HCT116 (cell line): ENCODE results near the gene CRYGC. TPM values are rescaled to one million over a fixed set of nuclear protein-coding genes. Genes with fewer than 3 reads are reported as not detected.

Source experiments
- ATAC-seq: fragments of 200-7000 bp; cut with Tn5 transposase; 2 replicates; pipeline ENCODE4 v1.9.1; 2020; ENCODE audit warnings: mild to moderate bottlenecking, moderate library complexity
- BruUV-seq: library from RNA; stranded (reverse); fragments of 400-500 nt; replicated peaks from 2 replicates; lab custom pipeline; 2021; lab: Mats Ljungman, UMichigan
- CTCF ChIA-PET: fragments of 300-600 bp; sonication (Branson Sonifier 250); formaldehyde crosslinking; loops from one replicate; lab custom pipeline; 2021; ENCODE audit warnings: antibody characterized with exemption; lab: Charles Lee
- POLR2A ChIA-PET: fragments of 300-600, 350-600 bp; sonication (Branson Sonifier 250); formaldehyde crosslinking; loops from one replicate; lab custom pipeline; 2021; ENCODE audit warnings: antibody characterized with exemption; lab: Charles Lee
- RAD21 ChIA-PET, 2 experiments: fragments of 300-600 bp; sonication (Branson Sonifier 250); formaldehyde crosslinking; loops; one replicate each; lab custom pipeline; 2023; ENCODE audit warnings: low total read pairs in 2 of 2; ENCODE audit not compliant: uncharacterized antibody in 2 of 2, unreplicated experiment in 2 of 2, low non-redundant PET in 1 of 2; lab: Charles Lee
- DNase-seq: peaks from one replicate; pipeline ENCODE4 v3.0.0-alpha.2; 2010; ENCODE audit warnings: low read depth, low spot score
- H2AFZ ChIP-seq: fragments of 200-600 bp; shearing (Covaris generic), sonication (generic); 2 replicates; pipeline ENCODE4 v1.6.1; 2017; ENCODE audit warnings: low read depth, mixed run types, mixed read lengths, antibody characterized with exemption, low read length; ENCODE audit not compliant: poor library complexity, severe bottlenecking
- H3K27ac ChIP-seq: 2 replicates; pipeline ENCODE4 v1.5.1; 2012; ENCODE audit warnings: low read depth, low read length
- H3K27me3 ChIP-seq: fragments of 200-600 bp; sonication (generic); 2 replicates; pipeline ENCODE4 v1.6.1; 2016; ENCODE audit warnings: mixed run types, low read length, mixed read lengths; ENCODE audit not compliant: insufficient read depth
- H3K36me3 ChIP-seq, 2 experiments: fragments of 200-500 bp in 1 of 2; fragments of 200-600 bp in 1 of 2; sonication (Bioruptor generic) in 1 of 2; sonication (generic) in 1 of 2; 2 replicates each; pipeline versions ENCODE4 v1.5.1 to v1.6.1; 2014 to 2016; ENCODE audit warnings: low read length in 2 of 2, inconsistent platforms in 1 of 2, mixed read lengths in 1 of 2, mixed run types in 1 of 2; ENCODE audit not compliant: insufficient read depth in 2 of 2, control insufficient read depth in 1 of 2
- H3K4me1 ChIP-seq, 2 experiments: fragments of 200-600 bp in 1 of 2; sonication (generic) in 1 of 2; 2 replicates each; pipeline versions ENCODE4 v1.5.1 to v1.6.1; 2012 to 2017; ENCODE audit warnings: low read length in 2 of 2, inconsistent platforms in 1 of 2, mild to moderate bottlenecking in 1 of 2, mixed read lengths in 1 of 2, mixed run types in 1 of 2, moderate library complexity in 1 of 2; ENCODE audit not compliant: insufficient read depth in 2 of 2, control insufficient read depth in 1 of 2
- H3K4me2 ChIP-seq: fragments of 200-600 bp; sonication (generic); 2 replicates; pipeline ENCODE4 v1.6.1; 2017; ENCODE audit warnings: mixed run types, low read length, mixed read lengths
- H3K4me3 ChIP-seq, 2 experiments: fragments of 200-600 bp in 1 of 2; sonication (generic) in 1 of 2; replicated peaks in 1 of 2; 2 replicates each; pipeline ENCODE4 v1.5.1; 2011 to 2016; ENCODE audit warnings: low read length in 2 of 2, control low read depth in 1 of 2, low read depth in 1 of 2, mild to moderate bottlenecking in 1 of 2, mixed read lengths in 1 of 2, mixed run types in 1 of 2
- H3K79me2 ChIP-seq: fragments of 200-600 bp; sonication (generic); 2 replicates; pipeline ENCODE4 v1.6.1; 2017; ENCODE audit warnings: mild to moderate bottlenecking, mixed run types, low read length, moderate library complexity, mixed read lengths; ENCODE audit not compliant: insufficient read depth
- H3K9ac ChIP-seq: fragments of 200-600 bp; sonication (generic); 2 replicates; pipeline ENCODE4 v1.6.1; 2016; ENCODE audit warnings: low read length, mixed read lengths
- H3K9me2 ChIP-seq: fragments of 200-600 bp; sonication (generic), shearing (Covaris generic); 2 replicates; pipeline ENCODE4 v1.6.1; 2017; ENCODE audit warnings: mixed run types, mild to moderate bottlenecking, moderate library complexity; ENCODE audit not compliant: insufficient read depth
- H3K9me3 ChIP-seq, 2 experiments: fragments of 200-500 bp in 1 of 2; fragments of 200-600 bp in 1 of 2; sonication (Bioruptor generic) in 1 of 2; sonication (generic) in 1 of 2; 2 replicates each; pipeline ENCODE4 v1.6.1; 2014 to 2017; ENCODE audit warnings: low read length in 2 of 2, mixed read lengths in 2 of 2, inconsistent platforms in 1 of 2, low read depth in 1 of 2, mild to moderate bottlenecking in 1 of 2, mixed run types in 1 of 2, moderate library complexity in 1 of 2; ENCODE audit not compliant: control insufficient read depth in 1 of 2, insufficient read depth in 1 of 2
- H4K20me1 ChIP-seq: fragments of 200-600 bp; sonication (generic), shearing (Covaris generic); 2 replicates; pipeline ENCODE4 v1.6.1; 2017; ENCODE audit warnings: mixed run types, mild to moderate bottlenecking, moderate library complexity; ENCODE audit not compliant: insufficient read depth
- ATF3 ChIP-seq: IDR thresholded peaks from 2 replicates; pipeline ENCODE4 v1.6.1; 2012
- CTCF ChIP-seq, 3 experiments: fragments of 200-600 bp in 1 of 3; sonication (generic) in 1 of 3; IDR thresholded peaks in 2 of 3; conservative IDR thresholded peaks in 1 of 3; 2 replicates each; pipeline ENCODE4 v1.5.1; 2012 to 2017; ENCODE audit warnings: low read depth in 2 of 3, low read length in 2 of 3, antibody characterized with exemption in 1 of 3, borderline replicate concordance in 1 of 3, control low read depth in 1 of 3, mild to moderate bottlenecking in 1 of 3, mixed read lengths in 1 of 3, mixed run types in 1 of 3, moderate library complexity in 1 of 3; ENCODE audit not compliant: insufficient read depth in 1 of 3
- EGR1 ChIP-seq: IDR thresholded peaks from 2 replicates; pipeline ENCODE4 v1.6.1; 2012; ENCODE audit warnings: low read depth
- EZH2phosphoT487 ChIP-seq: fragments of 200-600 bp; IDR thresholded peaks from 2 replicates; pipeline ENCODE4 v1.6.1; 2018; ENCODE audit warnings: antibody characterized with exemption, borderline replicate concordance
- JUND ChIP-seq: IDR thresholded peaks from 2 replicates; pipeline ENCODE4 v1.6.1; 2012
- RAD21 ChIP-seq: IDR thresholded peaks from 2 replicates; pipeline ENCODE4 v1.6.1; 2012; ENCODE audit warnings: low read depth, mild to moderate bottlenecking
- REST ChIP-seq: IDR thresholded peaks from 2 replicates; pipeline ENCODE4 v1.6.1; 2012; ENCODE audit warnings: low read depth
- SIN3A ChIP-seq: IDR thresholded peaks from 2 replicates; pipeline ENCODE4 v1.6.1; 2012; ENCODE audit warnings: low read depth
- SRF ChIP-seq: IDR thresholded peaks from 2 replicates; pipeline ENCODE4 v1.6.1; 2012; ENCODE audit warnings: low read depth
- intact Hi-C: fragments of 100-400 bp; cut with micrococcal nuclease; formaldehyde crosslinking; loops from 2 replicates; pipeline ENCODE4 v1.10.0; 2022
- total RNA-seq: library from RNA; stranded (reverse); gene quantifications from one replicate; pipeline ENCODE4 v1.2.1, GENCODE V29; 2021; ENCODE audit not compliant: unreplicated experiment

CRYGC gene
- total RNA-seq, 1 experiment from 2014 or later = not detected

- TF ChIP-seq REST = no peak
Measured at GRCh38 chr2:208136716-208137094, 7.1 kb upstream of the CRYGC start (continued).

- no peaks in the 10 kb centered on the region for H3K9me3 ChIP-seq
- H4K20me1 ChIP-seq = no peaks in the 10 kb centered on the region
- intact Hi-C loops = no loop called here
- ChIA-PET CTCF (no interaction called here), RAD21 (no interaction called here), POLR2A (no interaction called here)
- H3K36me3 ChIP-seq = no peaks in the 10 kb centered on the region
- H3K4me1 ChIP-seq = no peaks in the 10 kb centered on the region
- H3K4me2 ChIP-seq = no peak overlapping the region
- BruUV-seq = no TSS peak
- no peak overlapping the region for H3K9ac ChIP-seq
- H3K9me2 ChIP-seq = no peaks in the 10 kb centered on the region
- H3K4me3 ChIP-seq = no peak overlapping the region
- no peak overlapping the region for H3K27ac ChIP-seq
- H3K79me2 ChIP-seq = no peaks in the 10 kb centered on the region
- DNase-seq = no peak
- no peak overlapping the region for H2AFZ ChIP-seq
- no peaks in the 10 kb centered on the region for H3K27me3 ChIP-seq
- ATAC-seq = no peak
- TF ChIP-seq EGR1 (no peak), RAD21 (no peak), JUND (no peak), ATF3 (no peak), SRF (no peak), EZH2phosphoT487 (no peak), CTCF (IDR thresholded peaks at IDR 0.05 in 2 of 3, conservative IDR thresholded peaks at IDR 0.05 in 1 of 3; ENCODE audit: borderline replicate concordance in 1 of 3, insufficient read depth in 1 of 3, low read depth in 2 of 3, low read length in 2 of 3) (no peak), SIN3A (no peak)
- TF ChIP-seq, all 23 proteins: peak for 0
Measured at GRCh38 chr2:208135794-208136715, 6.4 kb upstream of the CRYGC start.
